IPS-NIHi7 (cell line): ENCODE data around the gene DDTL.
A peak's percentile ranks its signal among the peaks of the same experiment; 100 is the strongest.

Experiments
- DNase-seq: peaks from one replicate; pipeline ENCODE4 v3.0.0; 2012; ENCODE audit warnings: mixed read lengths; ENCODE audit errors: extremely low spot score

Gene DDTL

DNA sequence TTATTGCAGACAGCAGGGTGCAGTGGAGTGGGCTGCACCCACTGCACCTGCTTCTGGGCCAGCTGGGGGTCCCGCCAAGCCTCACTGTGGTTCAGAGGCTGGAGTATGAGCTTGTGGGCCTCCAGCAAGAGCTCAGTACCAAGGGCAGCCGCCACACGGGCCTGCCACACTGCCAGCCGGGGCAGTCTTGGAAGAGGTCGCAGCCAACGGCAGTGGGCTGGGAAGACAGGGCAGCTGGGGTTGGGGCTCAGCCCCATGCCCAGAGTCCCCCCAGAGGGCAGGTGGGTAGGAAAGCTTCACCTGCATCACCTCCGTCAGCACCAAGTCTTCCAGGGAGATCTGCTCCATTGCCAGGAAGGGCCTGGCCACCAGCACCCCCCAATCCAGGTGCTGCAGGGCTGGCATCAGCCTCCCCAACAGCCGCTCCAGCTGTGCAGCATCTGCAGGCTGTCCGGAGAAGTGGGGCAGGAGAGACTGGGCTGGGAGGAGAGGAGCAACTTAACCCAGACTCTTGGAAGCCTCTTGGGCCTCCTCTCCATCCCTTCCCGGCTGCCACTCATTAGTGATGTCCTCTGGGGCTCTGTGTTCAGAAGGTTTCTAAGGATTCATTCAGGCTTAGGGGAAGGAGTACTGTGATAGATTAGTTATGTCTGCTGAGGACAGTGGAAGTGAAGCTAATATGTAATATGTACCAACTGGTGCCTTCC is 39.7 kb downstream of the DDTL start:
- no peak for DNase-seq

DNA sequence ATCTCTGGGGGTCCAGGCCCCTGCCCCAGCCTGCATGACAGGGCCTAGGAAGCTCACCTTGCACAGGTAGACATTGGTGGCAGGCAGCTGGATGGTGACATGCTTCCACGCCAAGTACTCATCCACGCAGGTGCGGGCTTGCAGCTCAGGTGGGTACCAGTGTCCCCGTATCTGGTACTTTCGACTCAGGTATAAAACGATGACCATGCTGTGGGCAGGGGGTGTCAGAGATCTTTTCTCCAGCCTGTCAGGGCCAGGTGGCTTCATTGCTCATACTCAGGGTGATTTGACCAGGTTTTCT is 40.2 kb downstream of the DDTL start:
- DNase-seq = no peak

DNA sequence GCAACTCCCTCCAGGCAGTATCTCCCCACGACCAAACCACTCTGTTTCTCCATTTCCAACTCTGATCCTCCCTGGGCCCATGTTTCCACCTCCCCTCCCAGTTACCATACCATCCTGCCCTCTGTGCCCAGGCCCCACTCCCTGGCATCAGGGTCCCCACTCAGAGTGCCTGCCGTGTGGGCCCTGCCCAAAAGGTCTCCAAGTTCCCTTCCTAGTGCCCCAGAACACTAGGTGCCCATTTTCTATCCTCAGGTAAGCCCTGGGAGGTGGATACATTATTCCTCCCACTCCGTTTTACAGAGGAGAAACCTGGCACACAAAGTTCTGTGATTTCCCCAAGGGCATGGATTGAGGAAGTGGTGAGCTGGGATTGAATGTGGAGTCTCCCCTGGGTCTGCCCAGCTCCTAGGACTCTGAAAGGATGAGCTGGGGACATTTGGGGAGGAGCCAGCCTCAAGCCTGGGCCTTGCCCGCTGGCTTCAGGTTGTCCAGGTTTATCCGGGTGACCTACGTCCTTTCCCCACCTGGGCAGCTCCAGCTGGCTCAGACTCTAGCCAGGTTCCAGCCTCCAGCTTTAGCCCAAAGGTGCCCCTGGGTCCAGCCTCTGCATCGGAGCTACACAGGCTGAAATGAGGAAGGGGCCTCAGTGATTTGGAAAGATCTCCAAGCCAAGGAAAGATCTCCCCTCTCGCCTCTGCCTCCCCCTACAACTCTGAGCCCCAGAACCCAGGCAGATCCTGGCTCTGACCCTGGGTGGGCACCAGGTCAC is 40.7 kb downstream of the DDTL start:
- no peak for DNase-seq

DNA sequence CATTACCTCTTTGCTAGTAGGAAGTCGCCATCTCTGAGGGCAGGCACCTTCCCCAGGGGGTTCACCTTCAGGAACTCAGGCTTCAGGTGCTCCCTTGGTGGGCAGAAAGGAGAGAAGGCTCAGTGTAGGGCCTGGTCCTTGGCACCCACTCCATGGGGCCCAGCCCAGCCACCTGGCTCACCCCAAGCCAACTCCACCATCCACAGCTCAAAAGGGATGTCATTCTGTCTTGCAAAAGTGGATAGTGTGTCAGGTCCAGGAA is 41.3 kb downstream of the DDTL start:
- no peak for DNase-seq

DNA sequence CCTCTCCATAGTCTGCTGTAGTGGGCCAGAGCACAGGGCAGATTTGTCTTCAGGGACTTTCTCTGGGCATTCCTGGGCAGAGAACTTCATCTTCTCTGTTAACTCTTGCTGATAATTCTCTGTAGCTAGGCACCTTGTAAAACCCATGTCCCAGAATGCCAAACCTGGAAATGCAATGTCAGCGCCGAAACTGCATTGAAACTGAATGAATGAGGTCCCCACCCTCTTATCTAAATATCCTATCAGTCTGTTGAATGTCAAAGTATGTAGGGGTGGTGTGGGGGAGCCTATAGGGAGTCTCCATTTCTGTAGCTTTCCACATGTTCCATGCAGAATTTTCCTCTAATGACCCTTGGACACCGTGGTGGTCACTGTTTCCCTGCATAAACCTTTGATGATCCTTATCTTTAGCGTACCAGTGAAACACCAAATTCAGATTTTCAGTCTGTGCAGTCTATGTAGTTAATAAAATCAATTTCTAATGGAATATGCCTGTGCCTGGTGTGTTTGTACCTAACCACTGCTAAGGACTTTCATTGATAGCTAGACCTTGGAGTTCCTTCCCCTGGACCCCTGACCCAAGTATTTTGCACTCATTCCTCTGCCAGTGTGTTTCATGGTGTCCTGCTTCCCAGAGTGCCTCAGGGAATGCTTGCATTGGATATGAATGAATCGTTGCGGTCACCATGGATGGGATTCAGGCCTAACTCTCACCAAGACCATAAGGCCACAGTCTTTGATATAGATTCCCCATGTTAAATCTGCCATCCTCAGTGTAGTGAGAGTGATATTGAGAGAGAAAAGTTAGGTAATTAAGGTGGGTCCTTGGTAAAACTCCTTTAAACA is 41.9 kb downstream of the DDTL start:
- no peak for DNase-seq

DNA sequence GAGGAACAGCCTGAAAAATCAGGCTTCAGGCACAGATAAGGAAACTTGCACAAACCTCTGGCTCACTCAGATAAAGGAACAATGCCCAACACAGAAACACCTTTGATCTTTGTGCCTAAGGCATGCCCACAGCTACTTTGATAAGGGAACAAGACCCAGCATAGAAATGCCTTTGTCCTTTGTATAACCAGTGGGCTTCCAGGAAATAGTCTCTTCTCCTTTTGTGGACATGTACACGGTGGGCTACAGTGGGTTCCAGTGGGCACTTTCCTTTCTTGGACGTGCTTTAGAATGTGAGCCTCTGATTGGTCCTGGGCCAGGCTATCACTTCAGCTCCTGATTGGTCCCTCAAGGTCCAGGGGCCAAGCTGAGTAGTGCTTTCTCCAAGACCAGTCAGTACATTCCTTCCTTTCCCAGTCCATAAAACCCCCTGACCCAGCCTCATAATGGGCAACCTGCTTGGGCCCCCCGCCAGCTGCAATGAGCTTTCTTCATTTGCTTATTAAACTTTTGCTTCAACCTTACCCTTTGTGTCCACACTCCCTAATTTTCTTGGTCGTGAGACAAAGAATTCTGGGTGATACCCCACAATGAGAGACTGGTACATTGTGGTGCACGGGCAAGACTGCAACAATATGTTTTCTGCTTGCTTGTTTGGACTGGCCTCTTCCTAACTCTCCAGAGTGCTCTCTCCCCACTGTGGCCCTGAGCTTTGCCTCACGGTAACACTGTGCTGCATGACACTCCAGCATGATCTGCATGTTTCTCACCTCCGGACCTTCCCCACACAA is 42.7 kb downstream of the DDTL start:
- DNase-seq = no peak

DNA sequence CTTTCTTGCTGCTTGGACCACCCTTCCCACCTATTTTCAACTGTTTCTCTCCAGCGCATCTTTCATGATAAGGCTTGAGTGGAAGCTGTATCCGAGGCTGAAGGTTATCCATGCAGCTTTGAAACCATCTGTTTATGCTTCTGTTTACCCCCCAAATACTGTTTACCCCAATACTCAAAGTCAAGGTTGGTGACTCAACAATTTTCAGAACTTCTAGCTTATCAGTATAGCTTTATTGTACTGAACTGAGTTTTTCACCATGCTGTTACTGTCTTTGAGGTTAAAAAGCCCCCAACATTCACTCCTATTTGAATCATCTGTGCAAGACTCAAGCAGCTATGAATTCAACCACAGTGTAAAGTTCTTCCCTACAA is 43.3 kb downstream of the DDTL start:
- no peak for DNase-seq

DNA sequence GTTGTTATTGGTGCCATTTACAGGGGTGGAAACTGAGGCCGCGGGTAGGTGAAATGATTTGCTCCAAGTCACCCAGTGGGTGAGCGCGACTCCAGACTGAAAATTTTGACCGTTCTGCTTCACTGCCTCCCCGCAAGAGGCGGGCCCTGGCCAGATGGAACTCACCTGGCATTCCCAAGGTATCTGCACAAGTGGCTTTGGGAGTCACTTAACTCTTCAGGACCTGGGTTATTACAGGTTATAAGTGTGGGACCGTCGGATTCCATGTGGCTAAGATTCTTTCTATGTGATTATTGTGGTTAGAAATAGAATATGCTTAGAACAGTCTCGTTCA is 45.0 kb downstream of the DDTL start:
- DNase-seq = peak; percentile 35

DNA sequence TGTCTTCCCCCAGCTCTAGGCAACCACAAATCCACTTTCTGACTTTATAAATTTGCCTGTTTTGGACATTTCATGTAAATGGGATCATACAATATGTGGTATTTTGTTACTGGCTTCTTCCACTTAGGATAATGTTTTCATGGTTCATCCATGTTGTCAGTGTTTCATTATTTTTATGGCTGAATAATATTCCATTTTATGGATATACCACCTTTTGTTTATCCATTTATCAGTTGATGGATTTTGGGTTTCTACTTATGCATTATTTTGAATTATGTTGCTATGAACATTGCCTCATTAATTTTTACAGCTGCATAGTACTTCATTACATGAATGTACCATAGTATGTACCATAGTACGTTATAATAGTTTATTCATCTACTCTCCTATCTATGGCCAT is 49.5 kb downstream of the DDTL start:
- DNase-seq = no peak

DNA sequence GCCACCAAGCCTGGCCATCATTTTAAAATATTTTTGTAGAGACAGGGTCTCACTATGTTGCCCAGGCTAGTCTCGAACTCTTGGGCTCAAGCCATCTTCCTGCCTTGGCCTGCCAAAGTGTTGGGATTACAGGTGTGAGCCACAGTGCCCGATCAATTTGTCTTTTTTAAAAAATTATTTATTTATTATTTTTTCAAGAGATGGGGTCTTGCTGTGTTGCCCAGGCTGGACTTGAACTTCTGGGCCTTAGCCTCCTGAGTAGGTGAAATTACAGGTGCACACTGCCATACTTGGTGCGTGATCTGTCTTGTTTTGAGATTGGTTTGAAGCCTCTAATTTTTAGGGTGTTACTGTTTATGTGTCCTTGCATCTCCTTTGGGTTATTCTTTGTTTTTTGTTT is 54.6 kb downstream of the DDTL start:
- no peak for DNase-seq
